CD8-positive, alpha-beta memory T cell (primary cell): ENCODE data around the gene USP51. TPM values are rescaled to one million over a fixed set of nuclear protein-coding genes. Genes with fewer than 3 reads are reported as not detected.
"Not testable (repeated sequence)": the region's sequence is repeated elsewhere in the genome, so short reads cannot be mapped to it uniquely, and the experiment has no call there.

Experiments
- CTCF ChIA-PET: fragments of 350-600 bp; sonication (Branson Sonifier 250); formaldehyde crosslinking; loops from one replicate; lab custom pipeline; 2021; ENCODE audit warnings: antibody characterized with exemption; lab: Charles Lee
- POLR2A ChIA-PET: fragments of 350-600 bp; sonication (Branson Sonifier 250); formaldehyde crosslinking; loops from one replicate; lab custom pipeline; 2021; ENCODE audit warnings: antibody characterized with exemption; lab: Charles Lee
- DNase-seq, 5 donors: peaks; one replicate each; pipeline versions ENCODE4 v3.0.0 to v3.0.0-alpha.2; 2020 to 2022; ENCODE audit warnings: mixed read lengths in 1 of 5
- H3K27ac ChIP-seq: one replicate; pipeline ENCODE4 v1.7.0; 2013; ENCODE audit warnings: low read depth, mild to moderate bottlenecking, low read length, moderate library complexity
- H3K27me3 ChIP-seq: 2 replicates; pipeline ENCODE4 v1.7.0; 2013; ENCODE audit warnings: low read length, mild to moderate bottlenecking; ENCODE audit not compliant: insufficient read depth, poor library complexity, severe bottlenecking
- H3K36me3 ChIP-seq: 2 replicates; pipeline ENCODE4 v1.7.0; 2013; ENCODE audit warnings: mild to moderate bottlenecking, low read length, moderate library complexity; ENCODE audit not compliant: insufficient read depth
- H3K4me1 ChIP-seq: 2 replicates; pipeline ENCODE4 v1.7.0; 2013; ENCODE audit warnings: mild to moderate bottlenecking, low read length, moderate library complexity; ENCODE audit not compliant: insufficient read depth
- H3K4me3 ChIP-seq: 2 replicates; pipeline ENCODE4 v1.7.0; 2013; ENCODE audit warnings: mild to moderate bottlenecking, low read length
- H3K9me3 ChIP-seq: 2 replicates; pipeline ENCODE4 v1.7.0; 2013; ENCODE audit warnings: mild to moderate bottlenecking, low read length
- H3K27ac Mint-ChIP-seq, 8 donors: one replicate each; pipeline ENCODE4 v1.8.0; 2020 to 2021; ENCODE audit warnings: mixed read lengths in 8 of 8, mild to moderate bottlenecking in 6 of 8, inconsistent platforms in 3 of 8, moderate library complexity in 3 of 8
- H3K27me3 Mint-ChIP-seq, 2 donors: one replicate each; pipeline ENCODE4 v1.8.0; 2020 to 2021; ENCODE audit warnings: mixed read lengths in 2 of 2, mild to moderate bottlenecking in 1 of 2, moderate library complexity in 1 of 2
- H3K36me3 Mint-ChIP-seq, 3 donors: one replicate each; pipeline ENCODE4 v1.8.0; 2020 to 2021; ENCODE audit warnings: mixed read lengths in 3 of 3, inconsistent platforms in 1 of 3, mild to moderate bottlenecking in 1 of 3
- H3K4me1 Mint-ChIP-seq, 3 donors: one replicate each; pipeline ENCODE4 v1.8.0; 2020 to 2021; ENCODE audit warnings: mixed read lengths in 3 of 3, inconsistent platforms in 1 of 3, mild to moderate bottlenecking in 1 of 3
- H3K4me3 Mint-ChIP-seq, 7 donors: one replicate each; pipeline ENCODE4 v1.8.0; 2020 to 2021; ENCODE audit warnings: mixed read lengths in 7 of 7, mild to moderate bottlenecking in 6 of 7, moderate library complexity in 4 of 7, inconsistent platforms in 2 of 7
- H3K9me3 Mint-ChIP-seq, 5 donors: one replicate each; pipeline ENCODE4 v1.8.0; 2020 to 2022; ENCODE audit warnings: mixed read lengths in 5 of 5, mild to moderate bottlenecking in 3 of 5, moderate library complexity in 2 of 5, inconsistent platforms in 1 of 5
- polyA plus RNA-seq: library from polyadenylated mRNA; unstranded; fragments of 300-500 nt; fragmentation: Illumina TruSeq; gene quantifications from one replicate; pipeline ENCODE4 v1.2.3, GENCODE V29; 2021
- total RNA-seq, 2 experiments: library from RNA; stranded (reverse); gene quantifications; one replicate each; pipeline ENCODE4 v1.2.3, GENCODE V29; 2021

Gene USP51
- total and polyA plus RNA-seq, 3 experiments from 2014 or later, result 0.14 to 1.6 (median 0.89) TPM

DNA sequence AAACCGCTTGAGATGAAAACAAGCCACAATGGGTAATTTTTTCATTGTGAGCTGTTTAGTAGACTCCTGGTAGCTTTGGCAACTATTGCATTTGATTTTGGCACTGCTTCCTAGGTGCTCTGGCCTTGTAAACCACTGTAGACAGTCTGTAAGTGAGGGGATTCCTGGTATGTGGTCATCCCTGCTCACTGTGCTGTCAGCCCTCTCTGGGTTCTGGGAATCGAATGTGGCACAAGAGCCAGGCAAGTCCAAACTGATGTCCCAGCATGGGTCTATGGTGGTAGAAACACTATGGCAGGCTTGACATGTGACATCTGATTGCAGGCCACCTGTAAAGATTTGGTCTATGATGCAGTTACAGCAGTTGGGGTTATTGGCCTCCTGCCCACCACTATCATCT lies 2.5 kb downstream of the USP51 start:
- Histone ChIP-seq H3K4me3 (no peak overlapping the region), H3K27ac (no peak overlapping the region), H3K36me3 (no peaks in the 10 kb centered on the region), H3K27me3 (no peaks in the 10 kb centered on the region), H3K4me1 (peaks cover 6% of the 10 kb centered on the region), H3K9me3 (no peaks in the 10 kb centered on the region)
- Mint-ChIP-seq H3K36me3 (peaks cover 0 to 9% (median 0%) of the 10 kb centered on the region in 3 donors), H3K4me3 (peak overlapping the region in 3 of 7 donors; percentile 82 to 87 (median 85)), H3K4me1 (peaks cover 8 to 16% (median 10%) of the 10 kb centered on the region in 3 donors), H3K9me3 (no peaks in the 10 kb centered on the region), H3K27me3 (no peaks in the 10 kb centered on the region), H3K27ac (no peak overlapping the region)
- DNase-seq, result no peak
- ChIA-PET POLR2A (no interaction called here), CTCF (interaction anchor here (1.3 kb wide), 1 partner anchor 230 kb away, joined by 4 read pairs; the partner anchor contains the start of gene RRAGB)

DNA sequence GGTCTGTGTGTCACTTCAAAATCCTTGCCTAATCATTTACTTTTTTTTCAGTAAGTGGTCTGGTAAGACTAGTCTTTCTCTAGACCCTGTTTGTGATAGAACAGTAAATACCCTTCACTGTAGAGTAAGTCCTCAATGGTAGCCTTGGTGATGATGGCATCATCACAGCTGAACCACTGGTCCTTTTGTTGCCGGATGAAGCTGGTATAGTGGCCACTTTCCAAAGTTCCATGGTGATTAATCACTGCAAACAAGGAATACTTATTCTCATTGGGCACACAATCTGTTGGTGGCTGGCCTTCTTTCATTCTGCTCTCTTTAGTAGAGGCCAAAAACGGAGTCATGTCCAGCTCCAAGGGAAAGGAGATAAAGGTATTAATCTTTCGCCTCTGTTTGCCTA lies 2.9 kb downstream of the USP51 start:
- no peak overlapping the region for H3K27ac ChIP-seq
- Mint-ChIP-seq H3K36me3 (peaks cover 0 to 9% (median 0%) of the 10 kb centered on the region in 3 donors), H3K27me3 (no peaks in the 10 kb centered on the region), H3K4me1 (peaks cover 8 to 16% (median 10%) of the 10 kb centered on the region in 3 donors), H3K4me3 (no peak overlapping the region), H3K9me3 (no peaks in the 10 kb centered on the region), H3K27ac (no peak overlapping the region)
- DNase-seq, result no peak
- H3K4me3 ChIP-seq, result no peak overlapping the region
- no peaks in the 10 kb centered on the region for H3K36me3 ChIP-seq
- H3K9me3 ChIP-seq, result no peaks in the 10 kb centered on the region
- ChIA-PET CTCF (interaction anchor here (1.3 kb wide), 1 partner anchor 231 kb away, joined by 4 read pairs; the partner anchor contains the start of gene RRAGB), POLR2A (no interaction called here)
- peaks cover 6% of the 10 kb centered on the region for H3K4me1 ChIP-seq
- no peaks in the 10 kb centered on the region for H3K27me3 ChIP-seq

DNA sequence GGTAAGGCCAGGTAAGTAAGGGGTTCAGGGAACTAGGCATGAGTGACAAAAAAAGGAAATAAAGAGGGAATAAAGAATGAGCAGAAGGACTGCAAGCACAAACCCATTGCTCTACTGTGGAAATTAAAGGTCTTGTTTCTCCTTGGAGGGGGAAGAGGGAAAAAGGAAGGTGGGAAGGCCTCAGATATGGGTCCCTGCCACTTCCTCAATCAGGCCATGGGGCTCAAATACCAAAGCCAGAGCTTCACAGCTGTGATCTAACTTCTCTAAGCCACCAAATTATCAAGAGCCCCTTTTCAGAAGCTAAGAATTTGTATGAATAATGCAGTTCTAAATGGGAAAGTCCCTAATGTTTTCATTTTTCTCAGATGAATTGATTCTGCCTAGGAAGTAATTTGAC lies 4.7 kb downstream of the USP51 start:
- H3K4me3 ChIP-seq, result no peak overlapping the region
- CTCF ChIA-PET, result no interaction called here
- DNase-seq, result no peak
- Mint-ChIP-seq H3K4me3 (peak overlapping the region in 2 of 7 donors; percentile 51 to 70), H3K9me3 (no peaks in the 10 kb centered on the region), H3K27ac (no peak overlapping the region), H3K36me3 (peaks cover 0 to 9% (median 0%) of the 10 kb centered on the region in 3 donors), H3K4me1 (peaks cover 5 to 16% (median 8%) of the 10 kb centered on the region in 3 donors), H3K27me3 (no peaks in the 10 kb centered on the region)
- H3K4me1 ChIP-seq, result peaks cover 3% of the 10 kb centered on the region
- no peaks in the 10 kb centered on the region for H3K36me3 ChIP-seq
- no peaks in the 10 kb centered on the region for H3K9me3 ChIP-seq
- H3K27ac ChIP-seq, result no peak overlapping the region
- POLR2A ChIA-PET, result no interaction called here
- no peaks in the 10 kb centered on the region for H3K27me3 ChIP-seq

DNA sequence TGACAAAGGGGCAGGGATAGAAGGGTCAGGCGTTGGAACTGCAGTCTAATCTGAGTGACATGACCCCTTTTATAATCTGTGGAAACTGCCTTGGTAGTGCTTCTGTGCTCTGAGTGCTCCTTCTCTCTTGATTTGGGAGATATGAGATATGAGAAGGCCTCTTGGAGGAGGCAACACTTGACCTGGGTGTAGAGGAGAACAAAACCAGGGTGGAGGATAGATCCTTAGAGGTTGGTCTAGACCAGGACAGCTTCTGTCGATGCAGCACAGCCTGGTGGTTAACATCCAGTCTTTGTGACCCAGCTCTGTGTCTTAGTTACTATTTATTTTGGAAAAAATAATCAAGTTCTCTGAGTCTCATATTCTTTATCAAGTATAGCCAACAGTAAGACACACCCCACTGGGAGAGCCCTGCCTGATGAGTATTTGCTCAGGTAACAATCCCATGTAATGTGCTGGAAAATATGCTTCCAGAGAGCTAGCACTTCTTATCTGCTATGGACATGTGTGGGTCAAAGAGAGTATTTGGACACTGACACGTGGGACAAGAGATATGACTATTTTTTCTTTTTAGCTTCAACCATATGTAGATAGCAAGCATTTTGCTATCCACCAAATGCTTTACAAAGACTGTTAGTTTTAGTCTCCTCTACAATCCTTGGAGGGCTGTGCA lies 9.1 kb downstream of the USP51 start:
- Histone ChIP-seq H3K4me1 (no peaks in the 10 kb centered on the region), H3K27ac (no peak overlapping the region), H3K4me3 (no peak overlapping the region), H3K27me3 (no peaks in the 10 kb centered on the region), H3K36me3 (no peaks in the 10 kb centered on the region), H3K9me3 (no peaks in the 10 kb centered on the region)
- CTCF ChIA-PET, result interaction anchor here (1.6 kb wide), 1 partner anchor 8 kb away, joined by 5 read pairs; the partner anchor contains the start of gene USP51
- Mint-ChIP-seq H3K9me3 (no peaks in the 10 kb centered on the region), H3K4me3 (no peak overlapping the region), H3K4me1 (no peaks in the 10 kb centered on the region), H3K27ac (no peak overlapping the region), H3K36me3 (no peaks in the 10 kb centered on the region), H3K27me3 (no peaks in the 10 kb centered on the region)
- DNase-seq, result no peak
- POLR2A ChIA-PET, result no interaction called here

- H3K27ac ChIP-seq, H3K27ac Mint-ChIP-seq, H3K36me3 Mint-ChIP-seq, H3K36me3 ChIP-seq, H3K27me3 ChIP-seq, DNase-seq, H3K9me3 ChIP-seq, H3K4me3 ChIP-seq, H3K27me3 Mint-ChIP-seq, POLR2A ChIA-PET, H3K9me3 Mint-ChIP-seq, H3K4me1 ChIP-seq, H3K4me3 Mint-ChIP-seq, H3K4me1 Mint-ChIP-seq: not testable (repeated sequence)
- CTCF ChIA-PET, result interaction anchor here (1.6 kb wide), 1 partner anchor 9 kb away, joined by 5 read pairs; the partner anchor contains the start of gene USP51
Measured at GRCh38 chrX:55479956-55480355, 9.7 kb downstream of the USP51 start.

DNA sequence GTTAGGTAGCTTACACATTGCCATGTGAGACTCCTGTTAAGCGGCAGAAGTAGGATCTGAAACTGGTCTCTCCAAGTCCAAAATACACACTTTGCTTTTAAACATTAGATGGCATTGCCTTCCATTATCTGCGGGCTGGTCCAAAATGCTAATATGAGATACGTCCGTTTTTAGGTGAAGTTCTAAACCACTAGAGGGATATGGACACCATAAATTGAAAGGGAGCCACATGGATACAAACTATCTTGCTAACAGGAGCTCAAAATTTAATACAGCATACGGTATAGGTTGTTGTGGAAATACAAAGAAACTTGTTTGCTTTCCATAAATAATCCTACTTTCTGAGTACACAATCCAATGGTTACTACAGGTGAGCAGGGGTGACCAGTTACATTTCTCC lies 23.9 kb downstream of the USP51 start:
- not testable (repeated sequence) for DNase-seq, H3K36me3 ChIP-seq, H3K4me1 Mint-ChIP-seq

DNA sequence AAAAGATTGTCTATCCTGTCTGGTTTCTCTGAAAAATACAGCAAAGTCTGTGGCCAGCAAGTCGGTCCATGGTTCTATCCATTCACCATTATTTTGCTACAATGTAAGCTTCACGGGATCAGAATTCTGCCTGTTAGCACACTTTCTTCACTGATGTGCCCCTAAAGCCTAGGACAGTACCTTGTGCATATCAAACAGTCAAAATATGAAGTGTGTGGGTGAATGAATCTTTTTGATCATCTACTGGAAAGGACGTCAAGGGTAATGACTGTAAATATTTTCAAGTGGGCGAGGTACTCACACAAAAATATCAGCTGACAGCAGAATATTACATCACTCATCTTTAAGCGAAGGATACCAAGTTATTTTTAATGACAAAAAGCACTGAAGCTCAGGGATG lies 24.5 kb downstream of the USP51 start:
- not testable (repeated sequence) for H3K27ac Mint-ChIP-seq, H3K4me1 Mint-ChIP-seq, H3K36me3 Mint-ChIP-seq

More for the DNA sequence above, 23.9 kb downstream of the USP51 start:
- H3K27ac ChIP-seq, H3K4me3 Mint-ChIP-seq, H3K27me3 Mint-ChIP-seq, H3K4me1 ChIP-seq, H3K9me3 Mint-ChIP-seq, H3K27me3 ChIP-seq, H3K27ac Mint-ChIP-seq, H3K36me3 Mint-ChIP-seq, H3K9me3 ChIP-seq, CTCF ChIA-PET, H3K4me3 ChIP-seq, POLR2A ChIA-PET: not testable (repeated sequence)

GRCh38 chrX:55464050-55464449 lies 25.6 kb downstream of the USP51 start:
- H3K27ac Mint-ChIP-seq, POLR2A ChIA-PET, H3K36me3 Mint-ChIP-seq, H3K4me3 ChIP-seq, DNase-seq, H3K36me3 ChIP-seq, H3K4me3 Mint-ChIP-seq, H3K27me3 ChIP-seq, H3K27ac ChIP-seq, H3K27me3 Mint-ChIP-seq, H3K4me1 ChIP-seq, H3K9me3 Mint-ChIP-seq, H3K9me3 ChIP-seq, CTCF ChIA-PET, H3K4me1 Mint-ChIP-seq: not testable (repeated sequence)

More for the DNA sequence above, 24.5 kb downstream of the USP51 start:
- H3K36me3 ChIP-seq, H3K4me1 ChIP-seq, H3K9me3 Mint-ChIP-seq, H3K27me3 Mint-ChIP-seq, H3K4me3 ChIP-seq, H3K4me3 Mint-ChIP-seq, CTCF ChIA-PET, POLR2A ChIA-PET, H3K27ac ChIP-seq, DNase-seq, H3K9me3 ChIP-seq, H3K27me3 ChIP-seq: not testable (repeated sequence)
